ENCODE results near the gene RERG.

DNA sequence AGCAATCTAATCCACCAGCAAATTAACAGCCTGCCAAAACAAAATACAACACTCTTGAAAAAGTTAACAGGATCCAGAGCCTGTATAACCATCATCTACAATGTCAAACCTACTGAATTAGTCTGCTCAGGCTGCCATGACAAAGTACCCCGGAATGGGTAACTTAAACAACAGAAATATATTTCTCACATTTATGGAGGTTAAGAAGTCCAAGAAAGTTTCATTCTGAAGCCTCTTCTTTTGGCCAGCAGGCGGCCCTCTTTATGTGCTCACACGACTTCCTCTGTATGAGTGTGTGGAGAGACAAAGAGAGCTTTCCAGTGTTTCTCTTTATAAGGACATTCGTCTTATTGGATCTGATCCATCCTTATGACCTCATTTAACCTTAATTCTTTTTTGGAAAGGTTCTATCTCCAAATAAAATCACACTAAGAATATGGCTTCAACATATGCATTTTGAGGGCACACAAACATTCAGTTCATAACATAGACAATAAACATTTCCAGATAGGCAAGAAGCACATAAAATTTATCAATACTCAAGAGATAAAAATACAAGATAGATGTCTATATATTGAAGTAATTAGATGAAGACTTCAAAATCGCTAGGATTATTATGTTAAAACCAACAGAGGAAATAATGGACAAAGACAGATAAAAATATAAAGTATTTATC is 5.9 kb upstream of the RERG start:
- TF ChIP-seq, protein P1, sequence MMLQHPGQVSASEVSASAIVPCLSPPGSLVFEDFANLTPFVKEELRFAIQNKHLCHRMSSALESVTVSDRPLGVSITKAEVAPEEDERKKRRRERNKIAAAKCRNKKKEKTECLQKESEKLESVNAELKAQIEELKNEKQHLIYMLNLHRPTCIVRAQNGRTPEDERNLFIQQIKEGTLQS (IDR thresholded peaks at IDR 0.05), result no peak
- TF ChIP-seq, protein P2, sequence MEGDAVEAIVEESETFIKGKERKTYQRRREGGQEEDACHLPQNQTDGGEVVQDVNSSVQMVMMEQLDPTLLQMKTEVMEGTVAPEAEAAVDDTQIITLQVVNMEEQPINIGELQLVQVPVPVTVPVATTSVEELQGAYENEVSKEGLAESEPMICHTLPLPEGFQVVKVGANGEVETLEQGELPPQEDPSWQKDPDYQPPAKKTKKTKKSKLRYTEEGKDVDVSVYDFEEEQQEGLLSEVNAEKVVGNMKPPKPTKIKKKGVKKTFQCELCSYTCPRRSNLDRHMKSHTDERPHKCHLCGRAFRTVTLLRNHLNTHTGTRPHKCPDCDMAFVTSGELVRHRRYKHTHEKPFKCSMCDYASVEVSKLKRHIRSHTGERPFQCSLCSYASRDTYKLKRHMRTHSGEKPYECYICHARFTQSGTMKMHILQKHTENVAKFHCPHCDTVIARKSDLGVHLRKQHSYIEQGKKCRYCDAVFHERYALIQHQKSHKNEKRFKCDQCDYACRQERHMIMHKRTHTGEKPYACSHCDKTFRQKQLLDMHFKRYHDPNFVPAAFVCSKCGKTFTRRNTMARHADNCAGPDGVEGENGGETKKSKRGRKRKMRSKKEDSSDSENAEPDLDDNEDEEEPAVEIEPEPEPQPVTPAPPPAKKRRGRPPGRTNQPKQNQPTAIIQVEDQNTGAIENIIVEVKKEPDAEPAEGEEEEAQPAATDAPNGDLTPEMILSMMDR (IDR thresholded peaks at IDR 0.05; ENCODE audit: low read depth, low read length, missing input control), result peak; percentile 56
- TF ChIP-seq, protein P3, sequence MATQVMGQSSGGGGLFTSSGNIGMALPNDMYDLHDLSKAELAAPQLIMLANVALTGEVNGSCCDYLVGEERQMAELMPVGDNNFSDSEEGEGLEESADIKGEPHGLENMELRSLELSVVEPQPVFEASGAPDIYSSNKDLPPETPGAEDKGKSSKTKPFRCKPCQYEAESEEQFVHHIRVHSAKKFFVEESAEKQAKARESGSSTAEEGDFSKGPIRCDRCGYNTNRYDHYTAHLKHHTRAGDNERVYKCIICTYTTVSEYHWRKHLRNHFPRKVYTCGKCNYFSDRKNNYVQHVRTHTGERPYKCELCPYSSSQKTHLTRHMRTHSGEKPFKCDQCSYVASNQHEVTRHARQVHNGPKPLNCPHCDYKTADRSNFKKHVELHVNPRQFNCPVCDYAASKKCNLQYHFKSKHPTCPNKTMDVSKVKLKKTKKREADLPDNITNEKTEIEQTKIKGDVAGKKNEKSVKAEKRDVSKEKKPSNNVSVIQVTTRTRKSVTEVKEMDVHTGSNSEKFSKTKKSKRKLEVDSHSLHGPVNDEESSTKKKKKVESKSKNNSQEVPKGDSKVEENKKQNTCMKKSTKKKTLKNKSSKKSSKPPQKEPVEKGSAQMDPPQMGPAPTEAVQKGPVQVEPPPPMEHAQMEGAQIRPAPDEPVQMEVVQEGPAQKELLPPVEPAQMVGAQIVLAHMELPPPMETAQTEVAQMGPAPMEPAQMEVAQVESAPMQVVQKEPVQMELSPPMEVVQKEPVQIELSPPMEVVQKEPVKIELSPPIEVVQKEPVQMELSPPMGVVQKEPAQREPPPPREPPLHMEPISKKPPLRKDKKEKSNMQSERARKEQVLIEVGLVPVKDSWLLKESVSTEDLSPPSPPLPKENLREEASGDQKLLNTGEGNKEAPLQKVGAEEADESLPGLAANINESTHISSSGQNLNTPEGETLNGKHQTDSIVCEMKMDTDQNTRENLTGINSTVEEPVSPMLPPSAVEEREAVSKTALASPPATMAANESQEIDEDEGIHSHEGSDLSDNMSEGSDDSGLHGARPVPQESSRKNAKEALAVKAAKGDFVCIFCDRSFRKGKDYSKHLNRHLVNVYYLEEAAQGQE (IDR thresholded peaks at IDR 0.05), result no peak
- TF ChIP-seq RAD21 (IDR thresholded peaks at IDR 0.05) (peak; percentile 70 to 77), TAF1 (conservative IDR thresholded peaks at IDR 0.05) (no peak), RXRA (IDR thresholded peaks at IDR 0.05) (no peak)
